HepG2 (cell line): ENCODE results near the gene KIAA1755. TPM values are rescaled to one million over a fixed set of nuclear protein-coding genes. Genes with fewer than 3 reads are reported as not detected.

ENCODE experiments used
- ATAC-seq: fragments of 200-7000 bp; cut with Tn5 transposase; 3 replicates; pipeline ENCODE4 v1.9.1; 2020; ENCODE audit warnings: mild to moderate bottlenecking, moderate library complexity
- BruUV-seq: library from RNA; stranded (reverse); fragments of 400-500 nt; replicated peaks from 2 replicates; lab custom pipeline; 2021; lab: Mats Ljungman, UMichigan
- CTCF ChIA-PET: fragments of 300-600 bp; formaldehyde crosslinking; extraction: SDS; loops from one replicate; lab custom pipeline; 2021; ENCODE audit warnings: low total read pairs, inconsistent platforms, low intra/inter-chr PET ratio; lab: Yijun Ruan, JAX
- POLR2A ChIA-PET: fragments of 350-600 bp; sonication (Branson Sonifier 250); formaldehyde crosslinking; loops from one replicate; lab custom pipeline; 2020; ENCODE audit warnings: antibody characterized with exemption, inconsistent platforms; lab: Yijun Ruan, JAX
- DNase-seq: peaks from one replicate; pipeline ENCODE4 v3.0.0-alpha.2; 2015; ENCODE audit warnings: low spot score
- FAIRE-seq: peaks from 3 replicates; lab custom pipeline; 2011; peaks lifted over from hg19 to GRCh38; lab: Jason Lieb, UNC
- H2AFZ ChIP-seq: one replicate; pipeline ENCODE4 v1.6.1; 2011; ENCODE audit warnings: low read length, inconsistent platforms
- H3K27ac ChIP-seq: fragments of 300-600 bp; 3 replicates; pipeline ENCODE4 v1.8.0; 2011; ENCODE audit warnings: mixed run types, mild to moderate bottlenecking, mixed read lengths, low read length, inconsistent platforms; ENCODE audit not compliant: insufficient read depth; ENCODE audit errors: extremely low read length
- H3K27me3 ChIP-seq, 2 experiments: fragments of 200-600 bp in 1 of 2; 2 replicates in 1 of 2; 3 replicates in 1 of 2; pipeline versions ENCODE4 v1.6.0 to v1.8.0; 2011; ENCODE audit warnings: low read length in 2 of 2, mild to moderate bottlenecking in 2 of 2, moderate library complexity in 2 of 2, inconsistent platforms in 1 of 2; ENCODE audit not compliant: insufficient read depth in 2 of 2, control insufficient read depth in 1 of 2
- H3K36me3 ChIP-seq, 2 experiments: fragments of 200-600 bp in 1 of 2; replicated peaks in 1 of 2; 2 replicates in 1 of 2; 3 replicates in 1 of 2; pipeline versions ENCODE4 v1.5.1 to v1.8.0; 2011; ENCODE audit warnings: low read length in 2 of 2, inconsistent platforms in 1 of 2; ENCODE audit not compliant: insufficient read depth in 2 of 2, control insufficient read depth in 1 of 2
- H3K4me1 ChIP-seq: 2 replicates; pipeline ENCODE4 v1.5.1; 2012; ENCODE audit warnings: low read length, inconsistent platforms; ENCODE audit not compliant: insufficient read depth
- H3K4me2 ChIP-seq: 2 replicates; pipeline ENCODE4 v1.6.0; 2011; ENCODE audit warnings: low read depth, low read length, inconsistent platforms
- H3K4me3 ChIP-seq, 3 experiments: fragments of 200-600 bp in 1 of 3; sonication (generic), shearing (Covaris generic) in 1 of 3; replicated peaks in 1 of 3; 2 replicates each; pipeline ENCODE4 v1.5.1; 2011 to 2016; ENCODE audit warnings: low read length in 3 of 3, inconsistent platforms in 2 of 3, low read depth in 2 of 3, mild to moderate bottlenecking in 2 of 3, control low read depth in 1 of 3, mixed read lengths in 1 of 3; ENCODE audit not compliant: insufficient read depth in 1 of 3
- H3K79me2 ChIP-seq: one replicate; pipeline ENCODE4 v1.6.1; 2011; ENCODE audit warnings: low read length, inconsistent platforms; ENCODE audit not compliant: insufficient read depth
- H3K9ac ChIP-seq: 2 replicates; pipeline ENCODE4 v1.6.0; 2011; ENCODE audit warnings: mild to moderate bottlenecking, low read depth, low read length, inconsistent platforms; ENCODE audit not compliant: insufficient read depth
- H3K9me3 ChIP-seq: 2 replicates; pipeline ENCODE4 v1.5.1; 2012; ENCODE audit warnings: mild to moderate bottlenecking, low read length
- H4K20me1 ChIP-seq: 2 replicates; pipeline ENCODE4 v1.6.0; 2011; ENCODE audit warnings: inconsistent platforms, mild to moderate bottlenecking, low read length, moderate library complexity; ENCODE audit not compliant: insufficient read depth
- CEBPG ChIP-seq: IDR thresholded peaks from 2 replicates; pipeline ENCODE4 v1.6.1; 2016
- NCOA2 ChIP-seq: sonication (generic); formaldehyde crosslinking; IDR thresholded peaks from 2 replicates; pipeline ENCODE4 v1.8.0; 2022; ENCODE audit warnings: inconsistent platforms
- RNF2 ChIP-seq: fragments of 450-650 bp; conservative IDR thresholded peaks from 2 replicates; pipeline ENCODE4 v1.6.1; 2016; ENCODE audit warnings: low read depth
- SOX6 ChIP-seq, 2 experiments: fragments of 450-650 bp in 1 of 2; sonication (generic) in 1 of 2; formaldehyde crosslinking in 1 of 2; IDR thresholded peaks; 2 replicates each; pipeline versions ENCODE4 v1.4.0 to v1.6.1; 2017 to 2020; ENCODE audit warnings: antibody characterized with exemption in 1 of 2, mild to moderate bottlenecking in 1 of 2, missing genetic modification reagents in 1 of 2
- SP140L ChIP-seq: sonication (generic); formaldehyde crosslinking; IDR thresholded peaks from 2 replicates; pipeline ENCODE4 v1.4.0; 2020; ENCODE audit warnings: missing genetic modification reagents, borderline replicate concordance
- TEAD2 ChIP-seq: sonication (generic); formaldehyde crosslinking; IDR thresholded peaks from 2 replicates; pipeline ENCODE4 v1.9.0; 2021; ENCODE audit warnings: missing genetic modification reagents
- ZNF546 ChIP-seq: sonication (generic); formaldehyde crosslinking; conservative IDR thresholded peaks from 2 replicates; pipeline ENCODE4 v1.8.1; 2023; ENCODE audit warnings: mild to moderate bottlenecking, missing genetic modification reagents
- WGBS: methylation state at CpG from one replicate; pipeline ENCODE4 v1.1.6; 2017; ENCODE audit warnings: low lambda C conversion rate; 5-methylcytosine and 5-hydroxymethylcytosine counted together
- in situ Hi-C: cut with HindIII; loops from 2 replicates; pipeline ENCODE4 v1.10.0; 2017; ENCODE audit warnings: low pct_unique_long_range_greater_than_20kb; ENCODE audit not compliant: extremely low pct_ligation_motif_present
- intact Hi-C: fragments of 100-400 bp; cut with micrococcal nuclease; formaldehyde crosslinking; loops from one replicate; pipeline ENCODE4 v1.10.0; 2022; ENCODE audit not compliant: unreplicated experiment
- polyA plus RNA-seq, 8 experiments: library from polyadenylated mRNA; depleted of rRNA in 3 of 8; stranded (reverse) in 7 of 8; unstranded in 1 of 8; fragments of >200 nt; fragmentation: Illumina TruSeq in 4 of 8; extraction: Trizol in 4 of 8; gene quantifications; 2 replicates each; pipeline versions ENCODE4 v1.2.1 to v1.2.3, GENCODE V29; 2011 to 2016; ENCODE audit warnings: low read depth in 4 of 8, missing spikeins in 1 of 8, mixed read lengths in 1 of 8; ENCODE audit not compliant: insufficient read depth in 1 of 8
- total RNA-seq, 5 experiments: library from RNA; depleted of rRNA; stranded (reverse); fragments of >200 nt; fragmentation: Illumina TruSeq; extraction: Trizol; gene quantifications; 2 replicates each; pipeline ENCODE4 v1.2.3, GENCODE V29; 2016; ENCODE audit warnings: low read depth in 1 of 5
- TF ChIP-seq, protein P1 (sequence below): sonication (generic); formaldehyde crosslinking; IDR thresholded peaks from 2 replicates; pipeline ENCODE4 v1.8.1; 2023; ENCODE audit warnings: mild to moderate bottlenecking, inconsistent platforms, moderate library complexity, missing genetic modification reagents, borderline replicate concordance
- TF ChIP-seq, protein P2 (sequence below): sonication (generic); formaldehyde crosslinking; IDR thresholded peaks from 2 replicates; pipeline ENCODE4 v1.4.0; 2020; ENCODE audit warnings: missing genetic modification reagents, borderline replicate concordance

KIAA1755 gene
- total and polyA plus RNA-seq, 2 of the 13 experiments (the other 11 are each of a cell fraction or from before 2014, with no cell fraction given) = 0.04 TPM; not detected in 1

DNA sequence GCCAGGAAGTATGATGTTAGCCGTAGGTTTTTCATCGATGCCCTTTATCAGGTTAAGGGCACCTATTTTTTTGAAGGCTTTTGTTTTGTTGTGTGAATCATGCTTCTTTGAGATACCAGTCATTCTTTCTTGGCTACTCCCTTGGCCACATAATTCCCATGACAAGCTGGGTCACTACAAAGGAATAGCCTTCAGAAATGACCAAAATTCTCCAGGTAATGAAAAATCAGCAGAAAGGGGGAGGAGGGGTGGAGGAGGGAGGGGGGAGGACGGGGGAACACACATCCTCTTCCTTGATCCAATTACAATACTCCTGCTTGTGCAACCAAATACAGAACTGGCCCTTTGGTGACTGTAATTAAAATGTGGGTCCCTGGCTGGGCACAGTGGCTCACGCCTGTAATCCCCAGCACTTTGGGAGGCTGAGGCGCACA, 73.7 kb downstream of the KIAA1755 start:
- H3K9me3 ChIP-seq = no peaks in the 10 kb centered on the region
- 28% methylated on average over 5 of the region's 5 CpGs for WGBS
- POLR2A ChIA-PET = no interaction called here
- H3K9ac ChIP-seq = no peak overlapping the region
- H3K4me3 ChIP-seq = no peak overlapping the region
- intact Hi-C loops (loop anchor here (5.0 kb wide), 1 partner anchor 35 kb away; no protein-coding TSS in a partner anchor), in situ Hi-C loops (no loop called here)
- no peak overlapping the region for H2AFZ ChIP-seq
- no peak overlapping the region for H3K27ac ChIP-seq
- BruUV-seq = no TSS peak
- no peaks in the 10 kb centered on the region for H3K79me2 ChIP-seq
- H3K4me1 ChIP-seq = no peaks in the 10 kb centered on the region
- H3K36me3 ChIP-seq = no peaks in the 10 kb centered on the region
- peaks cover 6 to 49% of the 10 kb centered on the region in 2 experiments; a peak in 4 of 5 replicates for H3K27me3 ChIP-seq
- no peak for TF ChIP-seq NCOA2 (CRISPR knock-in tag)
- TF ChIP-seq, protein P1, sequence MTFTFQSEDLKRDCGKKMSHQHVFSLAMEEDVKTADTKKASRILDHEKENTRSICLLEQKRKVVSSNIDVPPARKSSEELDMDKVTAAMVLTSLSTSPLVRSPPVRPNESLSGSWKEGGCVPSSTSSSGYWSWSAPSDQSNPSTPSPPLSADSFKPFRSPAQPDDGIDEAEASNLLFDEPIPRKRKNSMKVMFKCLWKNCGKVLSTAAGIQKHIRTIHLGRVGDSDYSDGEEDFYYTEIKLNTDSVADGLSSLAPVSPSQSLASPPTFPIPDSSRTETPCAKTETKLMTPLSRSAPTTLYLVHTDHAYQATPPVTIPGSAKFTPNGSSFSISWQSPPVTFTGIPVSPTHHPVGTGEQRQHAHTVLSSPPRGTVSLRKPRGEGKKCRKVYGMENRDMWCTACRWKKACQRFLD (CRISPR knock-in tag) = no peak
- TF ChIP-seq SP140L (CRISPR knock-in tag) = no peak
- TF ChIP-seq RNF2 = no peak
- no peak for TF ChIP-seq ZNF546 (CRISPR knock-in tag)
- TF ChIP-seq, protein P2, sequence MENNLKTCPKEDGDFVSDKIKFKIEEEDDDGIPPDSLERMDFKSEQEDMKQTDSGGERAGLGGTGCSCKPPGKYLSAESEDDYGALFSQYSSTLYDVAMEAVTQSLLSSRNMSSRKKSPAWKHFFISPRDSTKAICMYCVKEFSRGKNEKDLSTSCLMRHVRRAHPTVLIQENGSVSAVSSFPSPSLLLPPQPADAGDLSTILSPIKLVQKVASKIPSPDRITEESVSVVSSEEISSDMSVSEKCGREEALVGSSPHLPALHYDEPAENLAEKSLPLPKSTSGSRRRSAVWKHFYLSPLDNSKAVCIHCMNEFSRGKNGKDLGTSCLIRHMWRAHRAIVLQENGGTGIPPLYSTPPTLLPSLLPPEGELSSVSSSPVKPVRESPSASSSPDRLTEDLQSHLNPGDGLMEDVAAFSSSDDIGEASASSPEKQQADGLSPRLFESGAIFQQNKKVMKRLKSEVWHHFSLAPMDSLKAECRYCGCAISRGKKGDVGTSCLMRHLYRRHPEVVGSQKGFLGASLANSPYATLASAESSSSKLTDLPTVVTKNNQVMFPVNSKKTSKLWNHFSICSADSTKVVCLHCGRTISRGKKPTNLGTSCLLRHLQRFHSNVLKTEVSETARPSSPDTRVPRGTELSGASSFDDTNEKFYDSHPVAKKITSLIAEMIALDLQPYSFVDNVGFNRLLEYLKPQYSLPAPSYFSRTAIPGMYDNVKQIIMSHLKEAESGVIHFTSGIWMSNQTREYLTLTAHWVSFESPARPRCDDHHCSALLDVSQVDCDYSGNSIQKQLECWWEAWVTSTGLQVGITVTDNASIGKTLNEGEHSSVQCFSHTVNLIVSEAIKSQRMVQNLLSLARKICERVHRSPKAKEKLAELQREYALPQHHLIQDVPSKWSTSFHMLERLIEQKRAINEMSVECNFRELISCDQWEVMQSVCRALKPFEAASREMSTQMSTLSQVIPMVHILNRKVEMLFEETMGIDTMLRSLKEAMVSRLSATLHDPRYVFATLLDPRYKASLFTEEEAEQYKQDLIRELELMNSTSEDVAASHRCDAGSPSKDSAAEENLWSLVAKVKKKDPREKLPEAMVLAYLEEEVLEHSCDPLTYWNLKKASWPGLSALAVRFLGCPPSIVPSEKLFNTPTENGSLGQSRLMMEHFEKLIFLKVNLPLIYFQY (CRISPR knock-in tag) = no peak
- no peak for TF ChIP-seq TEAD2 (CRISPR knock-in tag)
- no peak for TF ChIP-seq CEBPG (CRISPR knock-in tag)
- TF ChIP-seq SOX6 (IDR thresholded peaks at IDR 0.05) = no peak
- TF ChIP-seq SOX6 (CRISPR knock-in tag; IDR thresholded peaks at IDR 0.05) = no peak
- ATAC-seq = no peak
- H3K4me2 ChIP-seq = no peak overlapping the region
- CTCF ChIA-PET = interaction anchor here (1.5 kb wide), 1 partner anchor 36 kb away, joined by 3 read pairs; no protein-coding TSS in a partner anchor
- H4K20me1 ChIP-seq = no peaks in the 10 kb centered on the region
- FAIRE-seq = no peak
- no peak for DNase-seq
